NOMO-1 (cell line): ENCODE measurements around the gene CALCOCO1.

Experiments
- DNase-seq, 2 experiments: peaks; one replicate each; lab custom pipeline; 2025; ENCODE audit not compliant: unreplicated experiment in 2 of 2; lab: John Stamatoyannopoulos, UW

The CALCOCO1 gene

DNA sequence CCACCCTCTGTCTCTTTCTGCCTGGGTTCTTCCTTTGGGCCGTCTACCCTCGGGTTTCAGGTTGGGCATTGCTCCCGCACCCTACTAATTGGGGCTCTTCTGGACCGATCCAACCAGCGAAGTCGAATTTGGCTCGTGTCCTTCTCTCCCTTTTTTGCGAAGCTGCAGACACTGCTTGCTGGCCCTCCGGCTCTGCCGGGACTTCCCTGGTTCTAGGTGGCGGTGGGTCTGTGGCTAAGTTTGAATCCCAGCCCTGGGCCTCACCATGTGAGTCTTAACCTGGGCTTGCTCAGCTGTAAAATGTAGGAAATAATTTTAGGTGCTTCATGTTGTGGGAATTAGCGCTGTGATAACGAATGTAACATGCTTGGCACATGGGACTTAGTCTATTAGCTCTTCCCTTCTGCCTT lies 24.9 kb upstream of the CALCOCO1 start:
- no peak for DNase-seq

DNA sequence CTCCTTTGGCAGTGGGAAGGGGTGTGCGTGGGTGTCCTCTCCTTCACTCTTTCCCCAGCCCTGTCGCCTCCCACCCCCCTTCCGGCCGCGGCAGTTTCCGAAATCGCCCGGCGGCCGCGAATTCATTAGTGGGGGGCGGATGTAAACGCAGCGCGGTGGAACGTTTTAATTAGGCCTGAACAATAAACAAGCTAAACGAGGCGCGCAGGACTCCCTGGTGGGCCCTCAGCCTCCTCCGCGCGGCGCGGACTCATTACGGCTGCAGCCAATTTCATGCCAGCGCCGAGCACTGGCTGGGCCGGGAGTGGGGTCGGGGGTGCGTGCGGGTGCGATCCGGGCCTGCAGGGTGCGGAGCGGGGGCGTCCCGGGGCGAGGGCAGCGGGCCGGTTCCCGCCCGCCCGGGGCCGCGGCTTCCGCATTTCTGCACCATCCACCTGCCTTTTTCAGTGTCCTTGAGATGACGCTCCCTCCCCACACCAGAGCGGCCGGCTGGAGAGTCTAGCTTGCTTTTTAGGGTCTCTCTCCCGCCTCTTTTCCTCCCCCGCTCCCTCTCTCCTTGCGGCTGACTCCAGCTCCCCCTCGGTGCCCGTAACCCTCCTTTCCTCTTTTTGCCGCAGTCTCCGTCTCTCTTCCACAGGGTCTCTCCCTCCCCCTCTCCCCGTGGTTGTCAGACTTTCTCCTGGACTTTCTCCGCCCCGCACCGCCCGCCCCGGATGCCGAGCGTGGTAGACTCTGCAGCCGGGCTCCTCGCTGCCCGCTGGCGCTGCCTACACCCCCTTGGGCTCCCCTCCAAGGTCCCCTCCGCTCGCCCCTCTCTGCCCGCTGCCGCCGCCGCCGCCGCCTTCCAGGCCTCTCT lies 24.3 kb upstream of the CALCOCO1 start, which contains the start of gene CISTR:
CISTR (minus strand) TSS at position 644 of the 856 bp plus-strand sequence.
- peak; percentile 29 to 31 for DNase-seq

- no peak for DNase-seq
Observed at GRCh38 chr12:53750812-53751335, 23.6 kb upstream of the CALCOCO1 start.

GRCh38 chr12:53749986-53750811 lies 22.9 kb upstream of the CALCOCO1 start:
- DNase-seq, result no peak

- no peak for DNase-seq
Observed at GRCh38 chr12:53748072-53748840, 21.0 kb upstream of the CALCOCO1 start.

- DNase-seq, result no peak
Observed at GRCh38 chr12:53747095-53747494, 19.8 kb upstream of the CALCOCO1 start.

GRCh38 chr12:53746592-53747092 lies 19.4 kb upstream of the CALCOCO1 start:
- DNase-seq, result peak; percentile 74 to 85

DNA sequence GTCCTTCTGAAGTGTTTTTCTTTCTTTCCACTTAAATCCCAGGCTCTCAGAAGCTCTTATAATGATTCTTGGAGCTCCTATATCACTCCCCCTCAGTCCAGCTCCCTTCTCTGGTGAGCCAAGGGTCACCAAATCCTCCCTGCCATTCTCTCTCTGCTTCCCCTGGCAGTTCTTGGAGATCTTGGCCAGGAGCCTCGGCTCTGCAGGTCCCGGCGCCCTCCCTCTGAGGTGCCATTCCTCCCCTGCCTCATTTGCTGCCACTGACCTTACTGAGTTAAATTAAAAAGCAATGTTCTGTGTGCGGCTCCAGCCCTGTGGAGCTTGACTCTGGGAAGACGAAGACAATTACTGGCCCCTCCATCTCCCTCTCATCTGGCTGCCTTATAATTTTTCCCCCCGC lies 17.5 kb upstream of the CALCOCO1 start:
- DNase-seq, result no peak

DNA sequence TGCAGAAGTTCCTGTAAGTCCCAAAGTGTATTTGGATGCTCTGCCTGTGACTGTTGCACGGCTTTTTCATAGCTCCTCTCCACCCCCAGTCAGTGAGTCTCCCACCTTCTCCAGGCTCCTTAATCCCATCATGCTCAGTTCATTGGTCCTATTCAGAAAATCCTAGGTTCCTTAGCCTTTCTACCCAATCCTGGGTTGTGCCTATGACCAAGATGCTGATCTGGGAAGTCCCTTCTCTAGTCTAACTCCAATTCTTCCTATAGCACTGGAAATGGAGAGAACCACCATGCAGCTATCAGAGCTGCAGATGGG lies 16.8 kb upstream of the CALCOCO1 start:
- no peak for DNase-seq

- peak in 1 of 2 experiments; percentile 44 for DNase-seq
Observed at GRCh38 chr12:53743266-53744129, 16.2 kb upstream of the CALCOCO1 start.

DNA sequence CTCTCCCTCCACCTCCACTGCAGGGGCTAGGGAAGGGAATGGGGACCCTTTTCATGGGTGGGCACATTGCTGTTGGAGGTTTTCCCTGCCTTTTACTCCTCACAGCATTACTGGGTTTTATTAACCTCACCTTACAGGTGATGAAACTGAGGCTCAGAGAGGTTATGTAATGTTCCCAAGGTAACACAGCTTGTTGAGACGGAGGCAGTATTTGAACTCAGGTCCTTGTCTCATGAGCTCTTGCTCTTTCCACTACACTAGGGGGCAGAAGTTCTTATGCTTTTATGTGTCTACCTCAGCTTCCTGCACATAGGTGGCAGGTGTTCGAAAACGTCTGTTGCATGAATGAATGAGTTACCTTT lies 12.9 kb upstream of the CALCOCO1 start:
- no peak for DNase-seq

DNA sequence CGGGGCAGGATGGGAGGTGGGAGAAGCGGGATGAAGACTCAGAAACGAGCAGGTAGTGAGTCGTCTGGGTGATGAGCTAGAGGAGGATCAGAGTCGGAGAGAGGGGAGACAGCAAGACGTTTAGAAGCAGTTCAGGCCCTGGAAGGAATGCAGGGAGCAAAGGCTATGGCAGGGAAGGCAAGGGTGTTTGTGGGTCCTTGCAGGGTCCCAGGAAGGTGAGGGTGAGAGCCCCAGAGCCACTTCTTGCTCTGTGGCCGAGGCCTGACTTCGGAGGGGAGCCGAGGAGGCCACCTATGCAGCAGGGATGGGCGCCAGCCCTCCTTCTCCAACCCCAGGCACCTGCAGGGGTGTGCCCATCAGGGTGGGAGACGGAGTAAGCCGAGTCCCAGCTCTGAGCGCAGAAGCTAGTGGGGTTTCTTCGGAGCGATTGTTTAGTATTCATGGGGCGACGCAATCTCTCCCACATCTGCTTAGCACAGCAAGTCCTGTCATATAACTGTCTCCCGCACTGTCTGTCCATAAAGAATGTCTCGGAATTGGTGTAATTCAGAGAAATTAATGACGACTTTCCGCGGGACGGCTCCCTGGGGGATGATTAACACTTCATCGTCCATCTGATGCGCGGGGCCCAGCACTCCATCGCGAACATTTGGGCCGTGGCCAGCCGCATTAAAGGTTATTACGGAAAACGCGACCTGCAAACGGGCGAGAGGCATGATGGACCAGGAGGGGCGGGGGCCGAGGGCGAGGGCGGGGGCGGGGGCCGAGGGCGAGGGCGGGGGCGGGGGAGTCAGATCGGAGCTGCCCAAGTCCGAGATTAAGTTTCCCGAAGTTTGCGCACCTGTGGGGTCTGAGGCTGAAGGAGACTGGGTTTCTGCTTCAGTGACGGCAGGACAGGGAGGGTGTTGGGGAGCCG lies 12.2 kb upstream of the CALCOCO1 start:
- no peak for DNase-seq

GRCh38 chr12:53738406-53739213 lies 11.4 kb upstream of the CALCOCO1 start:
- no peak for DNase-seq

GRCh38 chr12:53737951-53738405 lies 10.7 kb upstream of the CALCOCO1 start:
- no peak for DNase-seq

DNA sequence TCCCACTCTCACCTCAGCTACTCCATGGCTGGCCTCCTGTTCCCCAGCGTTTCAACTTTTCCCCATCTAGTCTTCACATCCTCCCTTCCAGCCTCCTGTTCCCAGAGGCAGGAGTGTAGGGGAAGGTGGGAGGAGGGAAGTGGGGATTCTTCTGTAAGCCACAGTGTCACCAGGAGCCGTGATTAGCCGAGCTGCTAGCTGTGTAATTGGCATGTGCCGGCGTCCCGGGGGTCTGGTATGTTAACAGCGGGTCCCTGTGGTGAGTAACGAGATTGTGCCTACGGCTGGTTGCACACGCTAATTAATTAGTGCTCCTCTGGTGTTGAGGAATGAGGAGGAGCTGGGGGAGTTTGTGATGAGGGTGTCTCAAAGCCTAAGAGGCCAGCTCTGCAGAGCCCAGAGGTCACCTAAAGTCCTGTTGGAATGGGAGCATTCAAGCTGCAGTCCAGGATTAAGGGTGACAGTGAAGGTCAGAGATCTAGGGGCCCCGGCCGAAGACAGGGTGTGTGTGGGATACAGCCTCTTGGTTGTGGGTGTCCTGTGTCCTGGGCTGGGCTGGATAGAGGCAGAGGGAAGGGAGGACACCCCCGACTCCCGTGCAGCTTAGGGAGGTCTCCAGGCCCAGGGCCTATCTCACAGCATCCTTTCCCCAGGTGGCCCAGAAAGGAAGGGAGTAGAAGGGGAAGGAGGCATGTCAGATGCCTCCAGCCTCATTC lies 10.0 kb upstream of the CALCOCO1 start:
- DNase-seq, result no peak

DNA sequence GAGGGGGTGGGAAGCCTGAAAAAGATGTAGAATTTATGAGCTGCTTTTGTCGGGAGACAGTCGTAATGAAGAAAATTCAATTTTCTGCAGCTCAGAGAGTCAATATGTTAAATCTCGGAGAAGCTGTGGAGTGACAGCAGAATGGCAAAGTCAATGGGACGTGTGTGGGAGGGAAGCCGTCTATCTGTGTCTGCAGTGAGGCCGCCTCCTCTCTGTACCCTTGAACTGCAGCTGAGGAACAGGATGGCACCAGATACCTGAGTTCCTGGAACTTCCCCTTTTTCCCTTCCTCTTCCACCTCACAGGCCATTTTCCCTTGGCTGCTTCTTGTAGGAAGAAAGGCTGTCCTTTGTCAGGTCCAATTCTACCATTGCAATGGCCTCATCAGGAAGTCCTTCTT lies 9.3 kb upstream of the CALCOCO1 start:
- DNase-seq, result no peak

DNA sequence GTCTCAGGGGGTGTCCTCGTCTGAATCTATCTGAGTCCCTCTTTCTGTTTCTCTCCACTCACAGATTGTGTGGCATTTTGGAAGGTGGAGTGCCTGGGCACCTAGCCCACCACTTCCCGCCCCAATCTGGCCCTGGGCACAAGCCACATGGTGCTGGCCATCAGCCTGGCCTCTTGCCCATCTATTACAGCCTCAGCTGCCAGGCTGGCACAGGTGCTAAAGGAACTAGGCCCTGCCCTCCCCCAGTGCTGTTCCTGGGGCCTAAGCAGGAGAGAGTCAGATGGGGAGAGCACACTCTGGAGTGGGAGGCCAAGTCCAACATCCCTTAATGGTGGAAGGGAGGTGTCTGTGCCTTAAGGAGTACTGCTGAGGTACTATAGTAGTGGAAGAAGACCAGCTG lies 8.3 kb upstream of the CALCOCO1 start:
- DNase-seq, result no peak
